GM12865 (cell line): ENCODE measurements around the gene SPON2.

Experiments
- DNase-seq: peaks from one replicate; pipeline ENCODE4 v3.0.0; 2010; ENCODE audit warnings: low read depth
- H3K4me3 ChIP-seq: 2 replicates; pipeline ENCODE4 v1.5.1; 2011; ENCODE audit warnings: mild to moderate bottlenecking, low read depth, low read length, control low read depth
- CTCF ChIP-seq: IDR thresholded peaks from 2 replicates; pipeline ENCODE4 v1.5.1; 2011; ENCODE audit warnings: low read length, control low read depth, low read depth, inconsistent platforms; ENCODE audit not compliant: insufficient read depth; ENCODE audit errors: missing control alignments

The SPON2 gene

GRCh38 chr4:1204828-1205585 is 32.6 kb upstream of the SPON2 start:
- no peak for DNase-seq
- no peak overlapping the region for H3K4me3 ChIP-seq
- TF ChIP-seq CTCF, result no peak

- no peak for TF ChIP-seq CTCF
- DNase-seq, result no peak
- H3K4me3 ChIP-seq, result no peak overlapping the region
Observed at GRCh38 chr4:1204286-1204827, 32.0 kb upstream of the SPON2 start.

- no peak overlapping the region for H3K4me3 ChIP-seq
- no peak for DNase-seq
- no peak for TF ChIP-seq CTCF
Observed at GRCh38 chr4:1203026-1203616, 30.7 kb upstream of the SPON2 start.

- peak overlapping the region; percentile 92 for H3K4me3 ChIP-seq
- no peak for DNase-seq
- TF ChIP-seq CTCF, result no peak
Observed at GRCh38 chr4:1202526-1203011, 30.2 kb upstream of the SPON2 start.

- peak overlapping the region; percentile 92 for H3K4me3 ChIP-seq
- peak; percentile 93 for DNase-seq
- TF ChIP-seq CTCF, result no peak
Observed at GRCh38 chr4:1201851-1202525, 29.6 kb upstream of the SPON2 start.

- DNase-seq, result peak; percentile 58
- no peak for TF ChIP-seq CTCF
Observed at GRCh38 chr4:1200425-1201035, 28.1 kb upstream of the SPON2 start.

More at GRCh38 chr4:1200425-1201035, 28.1 kb upstream of the SPON2 start:
- peak overlapping the region; percentile 92 for H3K4me3 ChIP-seq
